DOHH2 (cell line): Measurements from ENCODE around the gene ARID3A.

Source experiments
- H3F3A ChIP-seq: fragments of 200-600 bp; sonication (generic), shearing (Covaris generic); 2 replicates; pipeline ENCODE4 v1.6.0; 2016; ENCODE audit warnings: antibody characterized with exemption, mild to moderate bottlenecking; ENCODE audit not compliant: control insufficient read depth, insufficient read depth
- H3K27ac ChIP-seq: fragments of 200-600 bp; sonication (generic); 2 replicates; pipeline ENCODE4 v1.5.1; 2014; ENCODE audit warnings: low read depth, mild to moderate bottlenecking, low read length, moderate library complexity
- H3K27me3 ChIP-seq: fragments of 200-600 bp; sonication (generic); 2 replicates; pipeline ENCODE4 v1.6.1; 2014; ENCODE audit warnings: mild to moderate bottlenecking, low read length, mixed read lengths; ENCODE audit not compliant: control insufficient read depth
- H3K36me3 ChIP-seq: fragments of 200-600 bp; sonication (generic); 2 replicates; pipeline ENCODE4 v1.6.1; 2014; ENCODE audit warnings: mild to moderate bottlenecking, low read length, moderate library complexity, mixed read lengths; ENCODE audit not compliant: control insufficient read depth
- H3K4me1 ChIP-seq: fragments of 200-600 bp; sonication (generic); 2 replicates; pipeline ENCODE4 v1.6.1; 2014; ENCODE audit warnings: mild to moderate bottlenecking, low read length, mixed read lengths; ENCODE audit not compliant: control insufficient read depth
- H3K4me2 ChIP-seq: fragments of 200-600 bp; sonication (generic); 2 replicates; pipeline ENCODE4 v1.6.0; 2014; ENCODE audit warnings: mild to moderate bottlenecking, low read length, moderate library complexity
- H3K4me3 ChIP-seq: fragments of 200-600 bp; sonication (generic); 2 replicates; pipeline ENCODE4 v1.5.1; 2014; ENCODE audit warnings: mild to moderate bottlenecking, low read length, mixed read lengths
- H3K79me2 ChIP-seq: fragments of 200-600 bp; sonication (generic); 2 replicates; pipeline ENCODE4 v1.6.1; 2014; ENCODE audit warnings: mild to moderate bottlenecking, low read length, mixed read lengths; ENCODE audit not compliant: control insufficient read depth
- H3K9me2 ChIP-seq: fragments of 200-600 bp; sonication (generic); replicated peaks from 2 replicates; pipeline ENCODE4 v1.6.1; 2014; ENCODE audit warnings: mild to moderate bottlenecking, low read length, mixed read lengths; ENCODE audit not compliant: control insufficient read depth
- H3K9me3 ChIP-seq: fragments of 200-600 bp; sonication (generic); 2 replicates; pipeline ENCODE4 v1.6.1; 2014; ENCODE audit warnings: antibody characterized with exemption, low read length, mixed read lengths; ENCODE audit not compliant: control insufficient read depth, insufficient read depth
- H4K20me1 ChIP-seq: fragments of 200-600 bp; sonication (generic); 2 replicates; pipeline ENCODE4 v1.6.0; 2014; ENCODE audit warnings: low read depth, mild to moderate bottlenecking, antibody characterized with exemption, low read length, moderate library complexity; ENCODE audit not compliant: control insufficient read depth, insufficient read depth
- EZH2phosphoT487 ChIP-seq: fragments of 200-600 bp; sonication (generic); IDR thresholded peaks from 2 replicates; pipeline ENCODE4 v1.6.1; 2017; ENCODE audit warnings: borderline replicate concordance, mild to moderate bottlenecking, antibody characterized with exemption, low read length, moderate library complexity, mixed read lengths
- TF ChIP-seq, protein P1 (sequence below): fragments of 200-600 bp; sonication (generic); IDR thresholded peaks from one replicate; pipeline ENCODE4 v1.5.1; 2014; ENCODE audit warnings: antibody characterized with exemption, mild to moderate bottlenecking, low read depth, low read length; ENCODE audit not compliant: poor library complexity, severe bottlenecking

Gene ARID3A

GRCh38 chr19:1015061-1015781, 89.4 kb downstream of the ARID3A start:
- H3K27ac ChIP-seq: no peak overlapping the region
- H3K9me3 ChIP-seq: no peaks in the 10 kb centered on the region
- no peaks in the 10 kb centered on the region for H3K27me3 ChIP-seq
- no peak overlapping the region for H3K4me3 ChIP-seq
- peaks cover 40% of the 10 kb centered on the region for H4K20me1 ChIP-seq
- no peaks in the 10 kb centered on the region for H3K9me2 ChIP-seq
- H3K4me2 ChIP-seq: no peak overlapping the region
- no peak for TF ChIP-seq EZH2phosphoT487
- TF ChIP-seq, protein P1, sequence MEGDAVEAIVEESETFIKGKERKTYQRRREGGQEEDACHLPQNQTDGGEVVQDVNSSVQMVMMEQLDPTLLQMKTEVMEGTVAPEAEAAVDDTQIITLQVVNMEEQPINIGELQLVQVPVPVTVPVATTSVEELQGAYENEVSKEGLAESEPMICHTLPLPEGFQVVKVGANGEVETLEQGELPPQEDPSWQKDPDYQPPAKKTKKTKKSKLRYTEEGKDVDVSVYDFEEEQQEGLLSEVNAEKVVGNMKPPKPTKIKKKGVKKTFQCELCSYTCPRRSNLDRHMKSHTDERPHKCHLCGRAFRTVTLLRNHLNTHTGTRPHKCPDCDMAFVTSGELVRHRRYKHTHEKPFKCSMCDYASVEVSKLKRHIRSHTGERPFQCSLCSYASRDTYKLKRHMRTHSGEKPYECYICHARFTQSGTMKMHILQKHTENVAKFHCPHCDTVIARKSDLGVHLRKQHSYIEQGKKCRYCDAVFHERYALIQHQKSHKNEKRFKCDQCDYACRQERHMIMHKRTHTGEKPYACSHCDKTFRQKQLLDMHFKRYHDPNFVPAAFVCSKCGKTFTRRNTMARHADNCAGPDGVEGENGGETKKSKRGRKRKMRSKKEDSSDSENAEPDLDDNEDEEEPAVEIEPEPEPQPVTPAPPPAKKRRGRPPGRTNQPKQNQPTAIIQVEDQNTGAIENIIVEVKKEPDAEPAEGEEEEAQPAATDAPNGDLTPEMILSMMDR: no peak
- peaks cover 75% of the 10 kb centered on the region for H3K79me2 ChIP-seq
- H3K36me3 ChIP-seq: peaks cover 93% of the 10 kb centered on the region
- no peaks in the 10 kb centered on the region for H3F3A ChIP-seq
- H3K4me1 ChIP-seq: peaks cover 31% of the 10 kb centered on the region

GRCh38 chr19:1015782-1016646, 90.2 kb downstream of the ARID3A start:
- H3K79me2 ChIP-seq: peaks cover 82% of the 10 kb centered on the region
- H3F3A ChIP-seq: no peaks in the 10 kb centered on the region
- H3K4me2 ChIP-seq: no peak overlapping the region
- H3K4me1 ChIP-seq: peaks cover 31% of the 10 kb centered on the region
- no peak overlapping the region for H3K27ac ChIP-seq
- no peaks in the 10 kb centered on the region for H3K9me2 ChIP-seq
- H3K9me3 ChIP-seq: no peaks in the 10 kb centered on the region
- no peak overlapping the region for H3K4me3 ChIP-seq
- no peaks in the 10 kb centered on the region for H3K27me3 ChIP-seq
- no peak for TF ChIP-seq EZH2phosphoT487
- TF ChIP-seq, protein P1: no peak
- H3K36me3 ChIP-seq: peaks cover 90% of the 10 kb centered on the region
- H4K20me1 ChIP-seq: peaks cover 45% of the 10 kb centered on the region

- H3K27me3 ChIP-seq: no peaks in the 10 kb centered on the region
- H4K20me1 ChIP-seq: peaks cover 45% of the 10 kb centered on the region
- no peak overlapping the region for H3K4me3 ChIP-seq
- no peak overlapping the region for H3K27ac ChIP-seq
- H3K36me3 ChIP-seq: peaks cover 85% of the 10 kb centered on the region
- H3K4me2 ChIP-seq: peak overlapping the region; percentile 99; the same call in 1 of the 2 replicates
- no peaks in the 10 kb centered on the region for H3K9me2 ChIP-seq
- peaks cover 37% of the 10 kb centered on the region for H3K4me1 ChIP-seq
- TF ChIP-seq, protein P1: no peak
- no peak for TF ChIP-seq EZH2phosphoT487
- 0 out of 2 replicates have a peak, but pooled peaks cover 2% of the 10 kb centered on the region for H3F3A ChIP-seq
- no peaks in the 10 kb centered on the region for H3K9me3 ChIP-seq
- peaks cover 82% of the 10 kb centered on the region for H3K79me2 ChIP-seq
Measured at GRCh38 chr19:1016647-1017114, 90.8 kb downstream of the ARID3A start.
